ENCODE results near the gene FAM111B.

GRCh38 chr11:59069087-59069486 is 38.0 kb upstream of the FAM111B start:
- TF ChIP-seq POLR2A (IDR thresholded peaks at IDR 0.05): no peak
- no peak for TF ChIP-seq CTCF (IDR thresholded peaks at IDR 0.05)

All from Peyer's patch (tissue), 4 donors.